ENCODE measurements around the gene BBIP1. TPM values are rescaled to one million over a fixed set of nuclear protein-coding genes. Genes with fewer than 3 reads are reported as not detected.

BBIP1 gene
- total RNA-seq, 2 experiments from 2014 or later, result 32.4 to 34.4 TPM

- H3K4me1 ChIP-seq (ENCODE audit: insufficient read depth, low read length, poor library complexity, severe bottlenecking), result peaks cover 80% of the 10 kb centered on the region
- ChIA-PET CTCF (ENCODE audit: unreplicated experiment) (interaction anchor here (1.1 to 5.3 kb wide), 3 partner anchors 17 to 53 kb away, joined by 3 to 39 read pairs (median 4); no protein-coding TSS in a partner anchor), POLR2A (interaction anchor here (1.6 to 5.5 kb wide), 9 partner anchors 7 to 57 kb away, joined by 4 to 121 read pairs (median 18); partner anchors contain the start of gene PDCD4)
- H3K79me2 ChIP-seq (ENCODE audit: insufficient read depth, low read depth, low read length), result no peaks in the 10 kb centered on the region
- peak; percentile 43 for DNase-seq (ENCODE audit: low spot score)
- BruUV-seq (replicated peaks), result no TSS peak
- intact Hi-C loops (cut with micrococcal nuclease; ENCODE audit: unreplicated experiment), result loop anchor here (5.0 kb wide), 1 partner anchor 503 kb away; no protein-coding TSS in a partner anchor
- no peaks in the 10 kb centered on the region for H4K20me1 ChIP-seq (ENCODE audit: insufficient read depth, low read length)
- peak overlapping the region; percentile 24 for H3K4me3 ChIP-seq (ENCODE audit: low read depth, low read length, poor library complexity, severe bottlenecking)
- H3K36me3 ChIP-seq (ENCODE audit: insufficient read depth, low read length), result no peaks in the 10 kb centered on the region
- TF ChIP-seq EZH2phosphoT487 (IDR thresholded peaks at IDR 0.05; ENCODE audit: borderline replicate concordance, low read depth, low read length), result no peak
- TF ChIP-seq CTCF (conservative IDR thresholded peaks at IDR 0.05; ENCODE audit: low read length), result no peak
- peak overlapping the region; percentile 91 for H3K27ac ChIP-seq (ENCODE audit: low read depth, low read length, poor library complexity, severe bottlenecking)
- no peaks in the 10 kb centered on the region for H3K9me3 ChIP-seq (ENCODE audit: low read length)
- H2AFZ ChIP-seq (ENCODE audit: low read length), result peak overlapping the region; percentile 21; the same call in 1 of the 2 replicates
- H3K9me2 ChIP-seq (ENCODE audit: insufficient read depth, low read length), result no peaks in the 10 kb centered on the region
- peak overlapping the region; percentile 72 for H3K4me2 ChIP-seq (ENCODE audit: low read length)
These were observed 59.0 kb downstream of the BBIP1 start for GRCh38 chr10:110859973-110860376.

- H3K79me2 ChIP-seq (ENCODE audit: insufficient read depth, low read depth, low read length), result no peaks in the 10 kb centered on the region
- H3K4me3 ChIP-seq (ENCODE audit: low read depth, low read length, poor library complexity, severe bottlenecking), result peak overlapping the region; percentile 24
- no peaks in the 10 kb centered on the region for H4K20me1 ChIP-seq (ENCODE audit: insufficient read depth, low read length)
- TF ChIP-seq EZH2phosphoT487 (IDR thresholded peaks at IDR 0.05; ENCODE audit: borderline replicate concordance, low read depth, low read length) (no peak), CTCF (conservative IDR thresholded peaks at IDR 0.05; ENCODE audit: low read length) (no peak)
- no peaks in the 10 kb centered on the region for H3K36me3 ChIP-seq (ENCODE audit: insufficient read depth, low read length)
- no peaks in the 10 kb centered on the region for H3K9me3 ChIP-seq (ENCODE audit: low read length)
- H2AFZ ChIP-seq (ENCODE audit: low read length), result peak overlapping the region; percentile 21; the same call in 1 of the 2 replicates
- peak overlapping the region; percentile 91 for H3K27ac ChIP-seq (ENCODE audit: low read depth, low read length, poor library complexity, severe bottlenecking)
- intact Hi-C loops (cut with micrococcal nuclease; ENCODE audit: unreplicated experiment), result no loop called here
- no TSS peak for BruUV-seq (replicated peaks)
- no peaks in the 10 kb centered on the region for H3K9me2 ChIP-seq (ENCODE audit: insufficient read depth, low read length)
- no peak for DNase-seq (ENCODE audit: low spot score)
- peak overlapping the region; percentile 72 for H3K4me2 ChIP-seq (ENCODE audit: low read length)
- peaks cover 76% of the 10 kb centered on the region for H3K4me1 ChIP-seq (ENCODE audit: insufficient read depth, low read length, poor library complexity, severe bottlenecking)
- ChIA-PET CTCF (ENCODE audit: unreplicated experiment) (interaction anchor here (2.0 to 5.3 kb wide), 2 partner anchors 8 to 17 kb away, joined by 10 to 39 read pairs; no protein-coding TSS in a partner anchor), POLR2A (interaction anchor here (0.6 to 5.5 kb wide), 12 partner anchors 8 to 65 kb away, joined by 3 to 121 read pairs (median 8); partner anchors contain the start of genes BBIP1 and PDCD4)
These were observed 59.6 kb downstream of the BBIP1 start for GRCh38 chr10:110859206-110859972.
